Measurements from ENCODE around the gene NTHL1. TPM values are rescaled to one million over a fixed set of nuclear protein-coding genes. Genes with fewer than 3 reads are reported as not detected.
"Not testable (repeated sequence)": the region's sequence is repeated elsewhere in the genome, so short reads cannot be mapped to it uniquely, and the experiment has no call there.

NTHL1 gene
- total RNA-seq, 1 experiment from 2014 or later = 148 TPM

- DNase-seq (ENCODE audit: low read depth) = no peak
- in situ Hi-C loops (cut with HindIII; ENCODE audit: low pct_unique_long_range_greater_than_20kb, low sequenced_read_pairs) = loop anchor here (25.0 kb wide), 1 partner anchor 476 kb away; the partner anchor contains the start of genes AMDHD2 and ATP6V0C
Observed at GRCh38 chr16:2036200-2036966, 11.3 kb downstream of the NTHL1 start.

GRCh38 chr16:2035431-2036199 is 12.0 kb downstream of the NTHL1 start:
- no peak for DNase-seq (ENCODE audit: low read depth)
- in situ Hi-C loops (cut with HindIII; ENCODE audit: low pct_unique_long_range_greater_than_20kb, low sequenced_read_pairs) = loop anchor here (25.0 kb wide), 1 partner anchor 477 kb away; the partner anchor contains the start of genes AMDHD2 and ATP6V0C

DNA sequence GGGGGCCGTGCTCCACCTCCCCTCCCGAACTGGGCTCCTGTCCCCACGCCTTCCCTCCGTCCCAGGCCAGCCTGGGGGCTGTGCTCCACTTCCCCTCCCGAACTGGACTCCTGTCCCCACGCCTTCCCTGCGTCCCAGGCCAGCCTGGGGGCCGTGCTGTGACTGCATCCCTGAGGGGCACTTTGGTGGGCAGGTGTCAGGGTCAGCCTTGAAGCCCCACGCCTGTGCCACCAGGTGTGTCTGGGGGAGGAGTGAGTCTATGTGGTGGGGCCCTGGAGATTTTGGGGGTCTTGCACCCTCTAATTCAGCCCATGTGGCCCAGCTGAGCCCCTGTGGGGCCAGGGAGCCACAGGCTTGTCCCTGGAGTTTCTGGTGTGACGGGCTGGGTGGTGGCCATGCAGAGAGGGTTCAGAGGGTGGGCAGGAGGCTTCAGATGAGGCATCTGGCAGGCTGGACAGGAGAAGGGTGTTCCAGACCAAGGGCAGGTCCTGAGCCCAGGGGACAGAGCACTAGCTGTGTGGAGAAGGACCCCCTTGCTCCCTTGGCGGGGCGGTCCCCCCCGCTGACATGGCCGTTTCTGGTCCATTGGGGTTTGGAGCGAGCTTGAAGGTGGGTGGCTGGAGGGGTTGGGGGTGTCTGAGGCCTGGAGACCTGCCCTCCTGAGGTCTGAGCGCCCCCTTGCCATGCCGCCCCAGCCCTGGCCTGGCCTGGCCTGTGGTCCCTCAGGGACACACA is 12.8 kb downstream of the NTHL1 start:
- in situ Hi-C loops (cut with HindIII; ENCODE audit: low pct_unique_long_range_greater_than_20kb, low sequenced_read_pairs) = loop anchor here (25.0 kb wide), 1 partner anchor 477 kb away; the partner anchor contains the start of genes AMDHD2 and ATP6V0C
- no peak for DNase-seq (ENCODE audit: low read depth)

- DNase-seq (ENCODE audit: low read depth) = not testable (repeated sequence)
- in situ Hi-C loops (cut with HindIII; ENCODE audit: low pct_unique_long_range_greater_than_20kb, low sequenced_read_pairs) = loop anchor here (25.0 kb wide), 1 partner anchor 478 kb away; the partner anchor contains the start of genes AMDHD2 and ATP6V0C
Observed at GRCh38 chr16:2033909-2034695, 13.5 kb downstream of the NTHL1 start.

DNA sequence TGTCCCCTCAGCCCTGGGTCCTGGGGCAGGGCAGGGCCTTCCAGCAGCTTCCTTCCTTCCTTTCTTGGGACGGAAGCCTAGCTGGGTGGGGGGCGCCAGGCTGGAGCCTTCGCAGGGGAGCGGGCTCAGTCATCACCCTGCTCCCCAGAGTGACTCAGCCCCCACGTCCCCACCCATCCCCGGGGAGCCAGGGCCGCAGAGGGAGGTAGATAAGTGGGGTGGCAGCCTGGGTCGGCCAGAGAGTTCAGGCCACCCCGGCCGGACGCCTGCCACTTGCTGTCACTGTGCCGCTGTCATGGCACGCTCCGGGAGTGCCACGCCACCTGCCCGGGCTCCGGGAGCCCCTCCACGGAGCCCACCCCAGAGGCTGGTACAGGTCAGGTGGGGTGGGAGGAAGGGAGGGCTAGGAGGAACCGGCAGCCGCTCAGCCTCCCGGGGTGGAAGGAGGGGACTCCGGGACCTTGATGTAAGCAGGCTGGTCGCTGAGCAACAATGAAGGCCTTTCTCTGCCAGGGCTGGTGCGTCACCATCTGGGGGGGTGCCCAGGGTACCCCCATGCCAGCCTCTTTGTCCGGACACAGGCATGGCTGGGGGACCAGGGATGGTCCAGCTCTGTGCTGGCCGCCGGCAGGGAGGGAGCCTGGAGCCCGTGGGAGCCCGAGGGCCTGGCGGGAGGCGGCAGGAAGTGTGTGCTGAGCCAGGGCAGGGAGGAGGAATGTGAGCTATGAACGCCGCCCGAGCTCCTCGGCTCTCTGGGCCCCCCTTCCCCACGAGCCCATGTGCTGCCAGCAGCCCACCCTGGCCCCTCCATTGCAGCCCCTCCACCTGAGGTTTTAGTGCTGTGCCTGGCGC is 14.4 kb downstream of the NTHL1 start:
- in situ Hi-C loops (cut with HindIII; ENCODE audit: low pct_unique_long_range_greater_than_20kb, low sequenced_read_pairs) = loop anchor here (25.0 kb wide), 1 partner anchor 479 kb away; the partner anchor contains the start of genes AMDHD2 and ATP6V0C
- no peak for DNase-seq (ENCODE audit: low read depth)

- no peak for DNase-seq (ENCODE audit: low read depth)
- in situ Hi-C loops (cut with HindIII; ENCODE audit: low pct_unique_long_range_greater_than_20kb, low sequenced_read_pairs) = loop anchor here (25.0 kb wide), 1 partner anchor 480 kb away; the partner anchor contains the start of genes AMDHD2 and ATP6V0C
Observed at GRCh38 chr16:2032285-2033056, 15.2 kb downstream of the NTHL1 start.

DNA sequence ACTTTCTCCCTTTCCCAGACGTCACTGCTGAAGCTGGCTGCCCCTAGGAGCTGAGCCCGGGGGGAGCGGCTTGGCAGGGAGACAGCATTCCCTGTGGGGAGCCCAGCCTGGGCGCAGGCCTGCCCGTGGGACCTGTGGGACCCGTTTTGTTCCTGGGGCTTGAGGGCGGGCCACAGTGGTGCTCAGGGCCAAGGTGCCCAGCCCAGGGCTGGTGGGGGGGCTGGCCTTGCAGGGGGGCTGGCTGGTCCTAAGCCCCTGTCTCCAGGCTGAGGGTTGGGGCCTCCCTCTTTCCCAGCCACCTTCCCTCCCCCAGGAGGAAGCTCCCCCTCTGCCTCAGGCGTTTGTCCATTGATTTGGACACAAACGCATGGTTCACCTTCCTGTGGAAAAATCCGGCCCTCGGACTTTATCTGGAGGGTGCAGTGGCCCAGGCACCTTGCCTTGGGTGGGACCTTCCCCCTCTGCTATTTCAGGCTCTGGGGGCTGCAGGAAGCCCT is 16.5 kb downstream of the NTHL1 start:
- in situ Hi-C loops (cut with HindIII; ENCODE audit: low pct_unique_long_range_greater_than_20kb, low sequenced_read_pairs) = loop anchor here (25.0 kb wide), 1 partner anchor 481 kb away; the partner anchor contains the start of genes AMDHD2 and ATP6V0C
- DNase-seq (ENCODE audit: low read depth) = no peak

- no peak for DNase-seq (ENCODE audit: low read depth)
- in situ Hi-C loops (cut with HindIII; ENCODE audit: low pct_unique_long_range_greater_than_20kb, low sequenced_read_pairs) = loop anchor here (25.0 kb wide), 1 partner anchor 482 kb away; the partner anchor contains the start of genes AMDHD2 and ATP6V0C
Observed at GRCh38 chr16:2030036-2030435, 17.6 kb downstream of the NTHL1 start.

DNA sequence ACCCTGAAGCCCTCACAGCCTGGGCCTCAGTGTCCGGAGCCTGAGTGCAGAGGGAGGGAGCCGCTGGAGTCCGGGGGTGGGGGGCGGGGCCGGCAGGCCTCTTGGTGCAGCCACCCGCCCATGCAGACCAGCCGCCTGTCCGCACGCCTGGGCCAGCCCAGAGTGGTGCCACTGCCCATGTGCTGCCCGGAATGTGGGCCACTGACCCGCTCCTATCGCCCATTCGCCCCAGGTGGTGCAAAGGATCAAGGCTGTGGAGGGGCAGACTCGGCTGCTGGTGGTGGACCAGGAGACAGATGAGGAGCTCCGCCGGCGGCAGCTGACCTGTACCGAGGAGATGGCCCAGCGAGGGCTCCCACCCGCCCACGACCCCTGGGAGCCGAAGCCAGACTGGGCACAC is 18.3 kb downstream of the NTHL1 start:
- in situ Hi-C loops (cut with HindIII; ENCODE audit: low pct_unique_long_range_greater_than_20kb, low sequenced_read_pairs) = loop anchor here (25.0 kb wide), 1 partner anchor 483 kb away; the partner anchor contains the start of genes AMDHD2 and ATP6V0C
- DNase-seq (ENCODE audit: low read depth) = no peak

- in situ Hi-C loops (cut with HindIII; ENCODE audit: low pct_unique_long_range_greater_than_20kb, low sequenced_read_pairs) = loop anchor here (25.0 kb wide), 1 partner anchor 484 kb away; the partner anchor contains the start of genes AMDHD2 and ATP6V0C
Observed at GRCh38 chr16:2028620-2029220, 18.9 kb downstream of the NTHL1 start.

DNA sequence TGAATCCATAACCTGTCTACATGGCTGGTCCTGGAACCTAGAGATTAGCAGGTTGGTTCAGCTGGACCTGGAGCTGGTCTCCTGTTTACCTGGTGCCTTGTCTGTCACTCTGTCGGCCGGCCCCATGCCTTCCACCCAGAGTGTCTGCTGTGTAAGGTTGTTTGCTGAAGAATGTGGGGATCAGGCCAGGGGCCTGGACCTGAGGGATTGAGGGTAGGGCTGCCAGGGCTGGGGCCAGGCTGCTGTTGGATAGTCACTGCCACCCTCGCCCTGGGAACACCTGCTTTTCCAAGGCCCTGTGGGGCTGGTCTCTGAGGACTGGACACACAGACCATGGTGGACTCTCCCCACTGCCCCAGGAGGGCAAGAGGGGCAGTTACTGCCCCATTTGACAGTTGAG is 19.5 kb downstream of the NTHL1 start:
- in situ Hi-C loops (cut with HindIII; ENCODE audit: low pct_unique_long_range_greater_than_20kb, low sequenced_read_pairs) = loop anchor here (25.0 kb wide), 1 partner anchor 484 kb away; the partner anchor contains the start of genes AMDHD2 and ATP6V0C
- DNase-seq (ENCODE audit: low read depth) = no peak

More at GRCh38 chr16:2028620-2029220, 18.9 kb downstream of the NTHL1 start:
- DNase-seq (ENCODE audit: low read depth) = no peak

- in situ Hi-C loops (cut with HindIII; ENCODE audit: low pct_unique_long_range_greater_than_20kb, low sequenced_read_pairs) = loop anchor here (25.0 kb wide), 1 partner anchor 485 kb away; the partner anchor contains the start of genes AMDHD2 and ATP6V0C
- DNase-seq (ENCODE audit: low read depth) = no peak
Observed at GRCh38 chr16:2027024-2028010, 20.3 kb downstream of the NTHL1 start.

- in situ Hi-C loops (cut with HindIII; ENCODE audit: low pct_unique_long_range_greater_than_20kb, low sequenced_read_pairs) = loop anchor here (25.0 kb wide), 1 partner anchor 486 kb away; the partner anchor contains the start of genes AMDHD2 and ATP6V0C
Observed at GRCh38 chr16:2026461-2027023, 21.1 kb downstream of the NTHL1 start, which contains the start of gene NHERF2. NHERF2 (plus strand) TSS chr16:2026902; CDS start chr16:2027006, 104 bp downstream.

More at GRCh38 chr16:2026461-2027023, 21.1 kb downstream of the NTHL1 start, which contains the start of gene NHERF2:
- no peak for DNase-seq (ENCODE audit: low read depth)
